NCI-H2107 treated with DMSO at 0.1 percent for 48 hours (cell line): ENCODE results near the gene ATAD1.

Experiments used
- DNase-seq: peaks from one replicate; lab custom pipeline; 2025; ENCODE audit not compliant: unreplicated experiment; lab: John Stamatoyannopoulos, UW

The ATAD1 gene

GRCh38 chr10:87720665-87721064 is 97.4 kb downstream of the ATAD1 start:
- DNase-seq = no peak

GRCh38 chr10:87716348-87716670 is 101.7 kb downstream of the ATAD1 start:
- DNase-seq = no peak

GRCh38 chr10:87715552-87716347 is 102.3 kb downstream of the ATAD1 start:
- DNase-seq = no peak

GRCh38 chr10:87713707-87714106 is 104.3 kb downstream of the ATAD1 start:
- no peak for DNase-seq

GRCh38 chr10:87712913-87713616 is 105.0 kb downstream of the ATAD1 start:
- DNase-seq = no peak

- DNase-seq = no peak
Measured at GRCh38 chr10:87707254-87707653, 110.8 kb downstream of the ATAD1 start.

GRCh38 chr10:87706731-87707130 is 111.3 kb downstream of the ATAD1 start:
- DNase-seq = no peak

- DNase-seq = no peak
Measured at GRCh38 chr10:87705339-87705738, 112.7 kb downstream of the ATAD1 start.

GRCh38 chr10:87703771-87704170 is 114.3 kb downstream of the ATAD1 start:
- no peak for DNase-seq

- DNase-seq = no peak
Measured at GRCh38 chr10:87702973-87703294, 115.1 kb downstream of the ATAD1 start.

- DNase-seq = no peak
Measured at GRCh38 chr10:87702260-87702972, 115.6 kb downstream of the ATAD1 start.
